Measurements from ENCODE around the gene PPP1R14C.
"Not testable (repeated sequence)": the region's sequence is repeated elsewhere in the genome, so short reads cannot be mapped to it uniquely, and the experiment has no call there.

PPP1R14C gene

DNA sequence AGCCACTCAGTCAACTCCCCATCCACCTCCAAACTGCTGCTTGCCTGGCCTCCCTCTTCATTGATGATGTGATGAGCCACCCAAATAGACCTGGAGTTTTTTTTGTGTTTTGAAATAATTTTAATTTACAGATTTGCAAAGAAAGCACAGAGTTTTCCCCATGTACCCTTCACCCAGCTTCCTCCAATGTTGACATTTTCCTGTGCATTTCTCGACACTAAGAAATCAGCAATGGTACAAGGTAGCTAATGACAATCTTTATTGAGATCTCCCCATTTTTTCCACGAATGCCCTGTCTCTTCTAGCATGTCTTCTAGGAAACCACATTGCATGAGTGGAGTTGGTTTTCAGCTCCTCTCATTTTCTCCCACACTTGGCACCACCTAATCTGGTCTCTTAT is 30.1 kb downstream of the PPP1R14C start:
- no peak for DNase-seq

DNA sequence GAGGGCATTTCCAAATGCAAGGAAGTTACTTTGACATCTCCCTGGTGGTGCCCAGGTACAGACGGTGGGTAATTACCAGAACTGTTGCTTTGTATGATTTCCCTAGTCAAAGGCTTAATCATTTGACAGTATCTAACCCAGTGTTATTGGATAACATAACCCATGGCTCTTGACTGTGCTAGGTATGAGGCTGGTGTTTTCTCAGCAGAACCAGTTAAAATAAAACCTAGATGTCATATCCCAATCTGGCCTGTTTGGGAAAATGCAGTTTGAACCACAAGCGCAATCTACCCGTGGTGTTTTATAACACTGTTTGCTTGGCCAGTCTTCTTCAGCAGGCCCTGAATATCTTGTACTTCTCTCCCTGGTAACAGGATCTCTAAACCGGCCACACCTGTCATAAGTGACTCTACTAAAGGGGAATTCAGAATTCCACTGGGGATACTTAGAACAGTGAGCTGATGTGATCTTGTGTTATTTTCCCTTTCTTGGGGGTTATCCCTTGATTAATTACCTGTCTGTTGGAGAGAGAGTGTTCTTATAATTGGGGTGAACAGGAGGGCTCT is 32.8 kb downstream of the PPP1R14C start:
- DNase-seq: no peak

DNA sequence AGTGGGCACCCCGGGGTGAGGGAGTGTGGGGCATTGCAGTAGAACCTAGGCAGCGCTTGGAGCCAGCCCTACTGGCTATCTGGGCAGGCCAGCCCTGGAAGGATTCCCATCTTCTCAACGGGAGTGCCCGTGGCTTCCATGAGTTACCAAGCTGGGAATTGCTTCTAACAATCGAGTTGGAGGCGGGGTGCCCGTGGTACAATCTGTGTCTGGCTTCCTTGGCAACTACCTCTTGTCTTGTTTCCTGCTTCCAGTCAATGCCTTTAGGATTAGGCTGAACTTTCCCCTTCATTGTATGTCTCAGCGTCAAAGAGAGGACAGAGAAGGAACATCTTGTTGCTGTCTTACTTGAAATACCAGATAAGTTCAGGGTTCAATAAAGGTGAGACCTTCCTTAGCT is 33.3 kb downstream of the PPP1R14C start:
- DNase-seq: no peak

DNA sequence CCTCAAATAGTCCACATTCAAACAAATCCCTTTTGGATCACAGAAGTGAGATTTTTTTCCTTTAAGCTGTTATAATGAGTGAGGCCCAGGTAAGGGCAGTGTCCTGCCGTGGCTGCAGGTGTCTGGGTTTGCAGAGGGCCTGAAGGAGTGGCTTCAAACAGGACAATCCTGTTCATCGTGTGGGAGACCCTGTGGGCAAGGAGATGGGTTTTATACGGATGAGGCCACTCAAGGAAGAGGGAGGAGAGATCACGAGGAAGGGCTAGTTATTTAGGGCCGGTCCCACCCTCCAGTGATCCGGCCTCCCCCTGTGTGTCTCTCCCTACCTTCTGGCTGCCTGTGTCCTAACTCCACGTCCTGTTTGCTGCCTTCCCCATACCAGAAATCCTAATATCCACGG is 33.8 kb downstream of the PPP1R14C start:
- no peak for DNase-seq

DNA sequence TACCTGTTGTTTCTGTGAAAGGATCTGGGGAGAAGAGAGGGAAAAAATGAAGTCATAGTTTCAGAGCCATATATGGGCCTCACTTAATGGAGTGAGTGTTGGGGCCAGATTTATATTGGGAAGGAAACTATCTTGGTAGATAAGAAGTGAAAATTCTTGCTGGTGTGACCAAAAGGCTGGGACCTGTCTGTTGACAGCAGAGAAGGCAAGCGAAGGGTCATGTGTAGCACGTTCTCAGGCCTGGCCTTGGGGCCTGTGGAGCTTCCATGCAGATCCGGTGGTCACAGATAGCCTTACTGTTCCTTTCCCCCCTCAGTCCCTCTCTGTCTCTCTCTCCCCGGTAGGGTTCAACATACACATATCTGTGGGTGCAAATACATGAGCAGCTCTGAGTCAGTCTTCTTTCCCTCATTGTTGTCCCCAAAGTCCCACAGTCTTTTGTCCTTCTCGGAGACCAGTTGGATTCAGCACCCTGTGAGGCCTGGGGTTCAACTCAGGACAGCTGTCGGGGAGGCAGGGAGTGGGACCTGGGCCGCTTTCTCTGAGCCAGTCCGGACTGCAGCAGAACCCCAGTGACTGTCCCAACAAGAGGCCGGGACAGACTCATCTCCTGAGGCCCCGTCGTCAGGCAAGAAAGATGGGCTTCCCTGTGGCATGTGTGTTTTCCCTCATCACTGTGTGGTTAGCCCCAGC is 34.6 kb downstream of the PPP1R14C start:
- DNase-seq: no peak

DNA sequence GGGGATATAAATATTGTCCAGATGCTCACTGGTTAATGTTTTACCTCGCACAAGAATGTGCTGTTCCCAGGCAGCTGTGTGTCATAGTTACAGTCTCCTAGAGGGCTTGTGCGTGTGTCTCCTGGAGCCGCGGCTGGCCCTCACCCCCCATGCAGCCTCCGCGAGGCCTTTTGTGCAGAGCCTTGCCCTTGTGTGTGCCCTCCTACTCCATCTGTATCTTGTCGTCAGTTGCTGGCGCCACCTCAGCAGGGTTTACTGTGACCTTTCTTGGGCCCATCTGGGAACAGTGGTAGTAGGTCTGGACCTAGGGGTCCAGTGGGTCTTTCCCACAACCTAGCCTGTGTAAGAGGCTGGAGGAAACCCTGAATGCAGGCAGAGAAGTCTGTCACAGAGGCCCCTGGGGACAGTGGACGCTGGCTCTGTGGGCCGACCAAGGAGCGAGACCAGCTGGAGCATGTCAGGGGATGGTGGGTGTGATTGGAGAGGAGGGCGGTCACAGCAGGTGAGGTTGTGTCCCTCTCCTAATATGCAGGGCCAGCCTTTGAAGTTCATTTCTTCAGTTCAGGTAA is 35.2 kb downstream of the PPP1R14C start:
- no peak for DNase-seq

DNA sequence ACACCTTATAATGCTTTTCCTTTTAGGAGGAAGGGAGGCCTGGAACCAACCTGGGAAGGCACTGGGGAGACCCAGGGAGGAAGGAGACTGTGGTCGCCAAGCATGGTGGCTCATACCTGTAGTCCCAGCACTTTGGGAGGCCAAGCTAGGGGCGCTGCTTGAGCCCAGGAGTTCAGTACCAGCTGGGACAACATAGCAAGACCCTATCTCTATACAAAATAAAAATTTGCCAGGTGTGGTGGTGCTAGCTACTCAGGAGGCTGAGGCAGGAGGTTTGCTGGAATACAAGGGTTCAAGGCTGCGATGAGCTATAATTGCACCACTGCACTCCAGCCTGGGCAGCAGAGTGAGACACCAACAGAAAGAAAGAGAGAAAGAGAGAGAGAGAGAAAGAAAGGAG is 36.2 kb downstream of the PPP1R14C start:
- no peak for DNase-seq

DNA sequence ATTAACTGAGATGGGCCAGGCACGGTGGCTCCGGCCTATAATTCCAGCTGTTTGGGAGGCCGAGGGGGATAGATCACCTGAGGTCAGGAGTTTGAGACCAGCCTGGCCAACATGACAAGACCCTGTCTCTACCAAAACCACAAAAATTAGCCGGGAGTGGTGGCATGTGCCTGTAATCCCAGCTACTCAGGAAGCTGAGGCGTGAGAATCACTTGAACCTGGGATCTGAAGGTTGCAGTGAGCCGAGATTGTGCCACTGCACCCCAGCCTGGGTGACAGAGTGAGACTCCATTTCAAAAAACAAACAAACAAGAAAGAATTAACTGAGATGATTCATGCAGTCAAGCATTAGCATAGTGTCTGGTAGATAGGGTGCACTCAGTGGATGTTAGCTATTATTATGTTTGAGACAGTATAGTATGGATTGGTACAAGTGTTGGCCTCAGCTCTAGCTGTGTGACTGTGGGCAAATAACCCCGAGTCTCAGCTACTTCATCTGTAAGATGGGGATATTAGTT is 37.1 kb downstream of the PPP1R14C start:
- not testable (repeated sequence) for DNase-seq

DNA sequence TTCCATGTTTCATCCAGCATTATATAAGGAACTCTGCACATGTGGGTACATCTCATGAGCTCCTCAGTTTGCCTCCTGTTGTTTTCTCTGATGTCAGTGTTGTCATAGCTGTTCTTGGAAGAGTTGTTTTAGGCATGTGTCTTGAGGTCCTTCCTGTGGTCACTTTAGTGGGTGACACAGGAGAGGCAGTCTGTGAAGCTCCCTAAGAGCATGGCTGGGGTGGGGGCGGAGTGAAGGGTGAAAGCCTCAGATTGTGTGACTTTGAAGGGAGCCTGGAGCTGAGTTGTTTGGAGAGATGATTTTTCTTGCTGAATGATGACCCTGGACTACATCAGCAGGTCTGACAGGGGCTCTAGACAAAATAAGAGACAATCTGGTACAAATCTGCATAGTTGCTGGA is 37.7 kb downstream of the PPP1R14C start:
- no peak for DNase-seq

DNA sequence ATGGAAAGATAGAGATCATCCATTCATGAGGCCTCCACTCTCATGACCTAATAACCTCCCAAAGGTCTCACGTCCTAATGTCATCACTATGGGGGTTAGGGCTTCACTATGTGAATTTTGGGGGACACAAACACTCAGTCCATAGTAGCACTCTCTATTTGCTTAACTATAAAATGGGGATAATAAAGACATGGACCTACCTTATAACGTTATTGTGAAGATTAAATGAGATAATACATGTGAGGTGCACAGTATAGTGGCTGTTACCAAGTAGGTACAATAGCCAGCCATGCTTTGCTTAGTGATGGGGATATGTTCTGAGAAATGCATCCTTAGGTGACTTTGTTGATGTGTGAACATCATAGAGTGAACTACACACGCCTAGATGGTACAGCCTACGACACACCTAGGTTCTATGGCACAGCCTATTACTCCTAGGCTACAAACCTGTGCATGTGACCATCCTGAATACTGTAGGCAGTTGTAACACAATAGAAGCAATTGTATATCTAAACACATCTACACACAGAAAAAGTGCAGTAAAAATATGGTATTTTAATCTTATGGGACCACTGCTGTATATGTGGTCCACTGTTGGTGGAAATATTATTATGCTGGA is 39.7 kb downstream of the PPP1R14C start:
- no peak for DNase-seq

DNA sequence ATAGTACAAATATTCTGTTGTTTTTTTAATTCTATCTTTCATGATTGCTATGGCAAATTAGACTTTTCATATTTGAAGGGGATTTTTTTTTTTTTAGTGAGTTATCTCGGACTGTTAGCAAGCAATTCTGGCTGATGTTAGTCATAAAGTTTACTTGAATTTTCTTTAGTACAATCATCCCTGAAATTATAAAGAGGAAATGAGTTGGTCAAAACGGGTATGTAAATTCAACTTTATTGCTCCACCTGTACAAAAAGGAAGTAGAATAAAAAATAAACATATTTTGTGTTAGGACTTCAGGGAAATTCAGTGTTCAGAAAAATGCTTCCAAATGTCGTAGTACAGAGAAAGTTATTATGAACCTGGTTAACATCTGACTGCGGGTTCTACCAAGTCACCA is 40.3 kb downstream of the PPP1R14C start:
- DNase-seq: no peak

DNA sequence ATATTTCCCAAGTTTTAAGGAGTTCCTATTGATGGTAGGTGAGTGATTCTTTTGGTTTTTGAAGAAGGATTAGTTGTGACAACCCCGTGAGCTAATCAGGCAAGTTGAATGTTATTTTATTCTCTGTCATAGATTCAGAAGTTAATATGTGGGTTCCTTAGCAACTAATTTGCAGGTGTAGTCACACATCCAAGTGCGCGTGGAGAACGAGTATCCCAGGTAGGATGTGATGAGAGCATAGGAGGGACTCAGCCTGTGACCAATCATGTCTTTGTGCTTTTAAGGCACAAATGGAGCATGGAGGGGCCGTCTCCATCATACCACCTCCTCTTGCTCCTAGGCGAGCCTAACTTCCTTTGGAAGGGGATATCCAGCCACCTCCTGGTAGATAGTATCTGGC is 41.1 kb downstream of the PPP1R14C start:
- no peak for DNase-seq

DNA sequence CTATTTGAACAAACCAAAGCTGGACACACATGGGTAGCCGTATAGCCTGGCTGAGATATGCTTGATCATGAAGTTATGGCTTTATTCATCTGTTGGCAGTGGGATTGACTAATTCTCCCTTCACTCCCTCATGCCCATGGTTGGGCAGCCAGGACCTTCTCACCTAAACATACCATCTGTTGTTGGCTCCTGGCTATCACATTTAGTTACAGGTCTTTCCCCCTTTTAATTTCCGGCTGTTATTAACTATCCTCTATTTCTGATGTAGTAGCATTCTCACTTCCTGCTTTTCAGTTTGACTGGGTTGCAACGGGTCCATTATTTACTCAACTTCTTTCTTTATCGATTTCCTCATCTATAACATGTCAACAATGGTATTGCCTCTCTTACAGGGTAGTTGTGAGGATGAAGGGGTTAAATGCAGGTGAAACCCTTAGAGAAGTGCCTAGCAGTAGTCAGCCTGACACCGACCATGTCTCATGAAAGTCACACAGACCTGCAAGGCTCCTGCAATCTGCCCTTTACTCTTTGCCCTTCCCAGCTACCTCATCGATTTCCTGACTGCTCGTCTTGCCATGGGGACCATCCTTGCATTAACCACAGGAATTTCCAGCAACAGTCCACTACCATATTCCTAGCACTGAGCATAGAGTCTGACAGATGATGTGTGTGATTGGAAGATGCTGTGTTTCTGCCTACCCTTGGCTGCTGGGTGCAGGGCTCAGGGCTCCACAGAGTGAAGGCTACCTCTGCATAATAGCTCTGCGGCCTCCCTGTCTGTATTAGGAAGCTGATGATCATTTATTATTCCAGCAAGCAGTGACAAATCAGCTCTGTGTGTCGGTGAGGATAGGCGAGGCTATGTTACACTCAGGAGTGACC is 42.2 kb downstream of the PPP1R14C start:
- no peak for DNase-seq

DNA sequence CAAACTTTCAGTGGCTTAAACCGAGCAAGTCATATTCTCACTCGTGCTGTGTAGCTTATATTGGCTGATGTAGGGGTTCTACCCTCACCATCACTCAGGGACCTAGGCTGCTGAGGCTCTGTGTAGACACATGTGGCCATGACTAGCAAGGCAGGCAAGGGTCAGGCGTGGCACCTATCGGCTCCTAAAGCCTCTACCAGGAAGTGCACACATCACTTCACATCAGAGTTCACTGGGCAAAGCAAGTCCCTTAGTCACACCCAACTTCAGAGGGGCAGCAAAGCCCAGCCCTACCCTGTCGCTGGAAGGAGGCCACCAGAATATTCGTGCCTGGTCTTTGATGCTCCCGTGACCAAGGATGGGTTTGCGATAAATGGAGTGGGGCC is 42.9 kb downstream of the PPP1R14C start:
- DNase-seq: no peak

DNA sequence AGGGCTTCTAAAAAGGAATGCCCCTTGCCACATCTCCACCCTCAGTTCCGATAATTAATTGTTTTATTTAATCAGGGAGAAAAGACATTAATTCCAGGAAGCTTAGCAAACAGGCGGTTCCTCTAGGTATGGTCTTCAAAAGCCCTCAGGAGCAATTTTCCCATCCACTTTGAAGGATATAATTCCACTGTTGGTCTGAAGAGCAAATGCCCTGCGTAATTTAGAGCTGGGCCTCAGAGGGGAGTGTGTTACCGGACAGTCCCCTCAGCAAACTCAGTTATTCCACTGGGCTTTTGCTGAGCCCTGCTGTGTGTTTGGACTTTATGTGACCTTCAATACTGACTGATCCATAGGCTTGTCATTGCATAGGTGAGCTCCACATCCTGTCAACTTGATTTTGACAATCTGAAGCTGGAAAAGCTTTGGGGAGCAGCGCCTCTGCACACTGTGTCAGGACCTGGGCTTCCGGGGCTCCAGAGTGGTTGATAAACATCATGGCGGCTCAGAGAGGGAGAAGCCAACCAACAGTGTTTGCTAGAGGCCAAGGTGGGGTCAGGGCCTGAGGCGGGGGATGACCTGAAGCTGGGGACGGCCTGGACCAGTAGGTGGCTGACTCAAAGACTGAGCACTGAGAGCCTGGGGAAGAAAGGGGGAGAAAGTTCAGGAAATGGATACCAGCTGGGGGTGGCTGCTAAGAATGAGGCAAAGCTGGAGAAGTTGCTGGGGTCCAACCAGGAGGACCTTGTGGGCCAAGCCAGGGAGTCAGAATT is 43.5 kb downstream of the PPP1R14C start:
- no peak for DNase-seq

DNA sequence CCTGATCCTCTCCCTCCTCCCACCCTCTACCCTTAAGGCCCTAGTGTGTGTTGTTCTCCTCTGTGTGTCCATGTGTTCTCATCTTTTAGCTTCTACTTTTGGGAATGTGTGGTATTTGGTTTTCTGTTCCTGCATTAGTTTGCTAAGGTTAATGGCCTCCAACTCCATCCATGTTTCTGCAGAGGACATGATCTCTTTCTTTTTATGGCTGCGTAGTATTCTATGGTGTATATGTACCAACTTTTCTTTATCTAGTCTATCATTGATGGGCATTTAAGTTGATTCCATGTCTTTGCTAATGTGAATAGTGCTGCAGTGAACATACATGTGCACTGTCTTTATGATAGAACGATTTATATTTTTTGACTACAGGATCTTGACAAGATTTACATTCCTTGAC is 44.6 kb downstream of the PPP1R14C start:
- not testable (repeated sequence) for DNase-seq

DNA sequence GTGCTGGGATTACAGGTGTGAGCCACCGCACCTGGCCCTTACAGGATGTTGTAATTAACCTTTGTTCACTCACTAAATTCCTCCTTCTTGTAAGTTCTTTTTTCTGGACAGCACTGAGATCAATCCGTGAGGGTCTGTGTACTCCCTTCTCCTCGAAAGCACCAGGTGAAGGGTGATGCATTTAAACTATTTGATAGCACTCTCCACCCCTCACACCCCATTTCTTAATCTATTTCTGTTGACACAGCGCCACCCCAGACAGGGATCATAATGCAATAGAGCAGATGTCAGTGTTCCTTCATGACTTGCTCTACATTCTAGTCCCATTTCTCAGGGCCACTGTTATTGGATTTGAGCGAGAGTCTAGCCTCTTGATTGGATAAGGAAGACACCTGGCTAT is 46.3 kb downstream of the PPP1R14C start:
- DNase-seq: no peak

DNA sequence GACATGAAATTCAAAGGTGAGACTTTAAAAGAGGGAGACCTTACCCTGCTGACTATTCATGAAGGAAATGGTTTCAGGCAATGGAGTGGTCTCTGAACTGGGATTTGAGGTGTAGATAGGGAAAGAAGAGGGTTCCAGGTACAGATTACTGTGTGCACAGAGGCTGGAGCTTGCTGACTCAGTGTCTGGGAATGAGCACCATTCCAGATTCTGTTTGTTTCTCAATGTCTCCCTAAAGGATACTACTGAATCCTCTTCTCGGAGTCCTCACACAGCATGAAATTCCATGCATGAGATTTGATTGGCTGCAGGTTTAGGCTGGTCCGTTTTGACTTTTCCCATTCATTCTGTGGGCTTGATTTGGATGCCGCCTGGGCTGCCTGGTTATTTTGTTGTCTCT is 49.0 kb downstream of the PPP1R14C start:
- DNase-seq: no peak

DNA sequence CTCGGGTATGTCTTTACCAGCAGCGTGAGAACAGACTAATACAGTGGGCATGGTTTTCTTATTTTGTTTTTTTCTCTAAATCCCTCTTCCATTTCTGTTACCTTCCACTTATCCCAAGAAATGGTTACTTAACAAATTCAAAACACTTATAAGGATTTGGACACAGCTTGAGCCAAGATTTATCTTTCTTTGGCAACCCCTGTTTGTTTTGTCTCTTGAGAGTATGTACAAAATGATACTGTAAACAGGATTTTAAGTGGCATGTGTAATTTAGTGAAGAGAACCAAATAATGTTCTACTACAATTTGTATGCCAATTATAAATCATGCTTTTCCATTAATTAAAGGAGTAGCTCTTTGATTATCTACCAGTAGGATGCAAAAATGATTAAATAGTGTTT is 51.4 kb downstream of the PPP1R14C start:
- no peak for DNase-seq

DNA sequence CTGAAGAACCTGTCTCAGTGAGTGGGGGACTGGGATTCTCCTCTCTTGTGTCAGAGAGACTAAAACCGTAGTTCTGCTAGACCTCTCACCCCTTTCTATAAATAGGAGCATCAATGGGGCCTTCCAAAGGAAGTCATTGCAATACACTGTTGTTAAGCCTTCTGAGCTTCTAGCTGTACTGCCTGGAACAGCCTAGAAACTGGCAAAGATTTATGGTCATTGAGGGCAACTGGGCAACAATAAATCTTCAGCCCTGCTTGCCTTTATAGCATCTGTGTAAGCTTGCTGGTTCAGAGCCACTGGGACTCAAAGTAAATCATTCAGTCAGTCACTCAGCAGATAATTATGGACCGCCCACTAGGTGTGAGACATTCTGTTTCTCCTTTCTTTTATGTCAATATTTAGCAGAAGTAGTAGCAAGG is 53.2 kb downstream of the PPP1R14C start:
- DNase-seq: no peak

DNA sequence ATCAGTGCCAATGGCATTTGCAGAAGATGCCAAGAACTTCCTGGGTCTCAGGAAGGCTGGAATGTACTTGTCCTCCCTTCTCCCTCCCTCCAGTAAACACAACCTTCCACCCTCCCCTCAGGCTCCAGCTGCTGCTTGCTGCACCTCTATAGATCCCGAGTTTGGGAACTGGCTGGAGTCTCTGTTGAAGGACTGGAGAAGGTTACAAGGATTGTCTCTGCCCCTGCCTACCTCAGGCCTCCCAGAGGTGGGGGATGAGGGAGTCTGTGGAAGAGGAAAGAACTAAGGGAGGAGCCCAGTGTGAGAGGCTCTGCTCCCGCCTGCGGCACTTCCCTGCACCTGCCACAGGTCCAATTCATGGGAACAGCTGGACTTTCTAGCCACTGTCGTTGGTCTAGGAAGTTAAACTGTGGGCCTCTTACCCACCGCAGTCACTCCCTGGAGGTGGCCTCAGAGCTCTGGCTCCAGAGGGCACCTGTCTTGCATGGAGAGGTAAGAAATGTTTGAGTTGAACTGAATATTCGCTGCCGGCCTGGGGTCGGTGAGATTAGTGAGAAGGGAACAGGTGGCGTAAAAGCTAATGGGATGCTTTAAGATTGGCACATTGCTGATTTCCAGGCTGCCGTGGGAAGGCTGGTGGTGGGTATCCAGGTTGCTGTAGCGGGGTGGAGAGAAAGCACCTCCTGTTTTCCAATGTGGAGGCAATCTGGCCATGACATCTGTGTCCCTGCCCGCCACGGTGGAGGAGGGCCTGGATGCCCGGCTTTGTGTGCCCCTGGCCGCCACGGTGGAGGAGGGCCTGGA is 54.3 kb downstream of the PPP1R14C start:
- DNase-seq: no peak
